HG03159 (cell line): ENCODE results near the gene SBF1.

ENCODE experiments used
- ATAC-seq: cut with Tn5 transposase; IDR thresholded peaks from one replicate; pipeline ENCODE4 v1.9.1; 2021; ENCODE audit warnings: mild to moderate bottlenecking, moderate library complexity; ENCODE audit not compliant: unreplicated experiment

The SBF1 gene

GRCh38 chr22:50507421-50507990, 32.7 kb upstream of the SBF1 start, which contains the start of gene LMF2:
TSS of gene LMF2 (minus strand) at chr22:50507702. CDS start at chr22:50507675, 27 bp downstream.
- peak; percentile 48 for ATAC-seq

GRCh38 chr22:50506611-50507420, 32.0 kb upstream of the SBF1 start:
- peak; percentile 3 for ATAC-seq

- ATAC-seq, result no peak
Measured at GRCh38 chr22:50505776-50506610, 31.2 kb upstream of the SBF1 start.

- ATAC-seq, result no peak
Measured at GRCh38 chr22:50505276-50505775, 30.5 kb upstream of the SBF1 start.

GRCh38 chr22:50504369-50505211, 29.8 kb upstream of the SBF1 start:
- ATAC-seq, result no peak

GRCh38 chr22:50503475-50504145, 28.8 kb upstream of the SBF1 start:
- no peak for ATAC-seq

- ATAC-seq, result no peak
Measured at GRCh38 chr22:50502628-50503474, 28.0 kb upstream of the SBF1 start.

GRCh38 chr22:50502096-50502495, 27.3 kb upstream of the SBF1 start:
- no peak for ATAC-seq

- no peak for ATAC-seq
Measured at GRCh38 chr22:50500452-50500851, 25.6 kb upstream of the SBF1 start.

GRCh38 chr22:50498322-50498890, 23.6 kb upstream of the SBF1 start:
- no peak for ATAC-seq

- ATAC-seq, result no peak
Measured at GRCh38 chr22:50497093-50497492, 22.3 kb upstream of the SBF1 start.

- no peak for ATAC-seq
Measured at GRCh38 chr22:50490531-50491308, 15.9 kb upstream of the SBF1 start.

- ATAC-seq, result no peak
Measured at GRCh38 chr22:50489363-50490243, 14.8 kb upstream of the SBF1 start.

- ATAC-seq, result no peak
Measured at GRCh38 chr22:50488886-50489285, 14.1 kb upstream of the SBF1 start.

- no peak for ATAC-seq
Measured at GRCh38 chr22:50488006-50488677, 13.3 kb upstream of the SBF1 start.

- no peak for ATAC-seq
Measured at GRCh38 chr22:50487290-50488005, 12.6 kb upstream of the SBF1 start.
